Testis (tissue), 3 donors: ENCODE results near the gene CASK. TPM values are rescaled to one million over a fixed set of nuclear protein-coding genes. Genes with fewer than 3 reads are reported as not detected.

Experiments used
- DNase-seq: peaks from one replicate; pipeline ENCODE4 v3.0.0-alpha.2; 2019
- H3K27ac ChIP-seq, 2 donors: fragments of 200-600 bp; sonication (generic); one replicate each; pipeline ENCODE4 v1.5.1; 2019
- H3K27me3 ChIP-seq: fragments of 200-600 bp; sonication (generic); one replicate; pipeline ENCODE4 v1.5.1; 2019
- H3K36me3 ChIP-seq: fragments of 200-600 bp; sonication (generic); one replicate; pipeline ENCODE4 v1.5.1; 2017; ENCODE audit warnings: low read depth; ENCODE audit errors: missing control alignments
- H3K4me1 ChIP-seq: fragments of 200-600 bp; sonication (generic); one replicate; pipeline ENCODE4 v1.5.1; 2019
- H3K4me3 ChIP-seq, 2 donors: fragments of 200-600 bp; sonication (generic); one replicate each; pipeline ENCODE4 v1.5.1; 2017 to 2019
- H3K9me3 ChIP-seq: fragments of 200-600 bp; sonication (generic); one replicate; pipeline ENCODE4 v1.5.1; 2017
- POLR2A ChIP-seq: fragments of 450-650 bp; IDR thresholded peaks from one replicate; pipeline ENCODE4 v1.6.1; 2017; ENCODE audit warnings: antibody characterized with exemption, mild to moderate bottlenecking, moderate library complexity
- WGBS, 2 donors: methylation state at CpG; one replicate each; pipeline ENCODE4 v1.1.5; 2018; 5-methylcytosine and 5-hydroxymethylcytosine counted together
- intact Hi-C: fragments of 100-400 bp; cut with DNase I; formaldehyde crosslinking; loops from one replicate; pipeline ENCODE4 v1.15.1; 2023; ENCODE audit warnings: low total_unique reads
- polyA plus RNA-seq: library from polyadenylated mRNA; stranded (reverse); fragments of 350-450 nt; fragmentation: Illumina TruSeq; extraction: RNeasy Lipid Tissue Mini Kit (QIAGEN cat#74804); gene quantifications from one replicate; pipeline ENCODE4 v1.2.3, GENCODE V29; 2014; ENCODE audit warnings: low read depth, low replicate concordance; ENCODE audit not compliant: insufficient read depth
- total RNA-seq, 2 donors: library from RNA; depleted of rRNA; stranded (reverse); fragments of >200 nt; gene quantifications; one replicate each; pipeline ENCODE4 v1.2.3, GENCODE V29; 2016
- TF ChIP-seq, protein P1 (sequence below), 3 experiments: fragments of 450-650 bp in 2 of 3; fragments of 200-600 bp in 1 of 3; sonication (generic) in 1 of 3; IDR thresholded peaks; one replicate each; pipeline ENCODE4 v1.5.1; 2016 to 2019; ENCODE audit warnings: antibody characterized with exemption in 3 of 3, mild to moderate bottlenecking in 2 of 3, moderate library complexity in 1 of 3

The CASK gene
- total and polyA plus RNA-seq, 3 donors from 2014 or later: 8.5 to 20.9 (median 14.5) TPM

DNA sequence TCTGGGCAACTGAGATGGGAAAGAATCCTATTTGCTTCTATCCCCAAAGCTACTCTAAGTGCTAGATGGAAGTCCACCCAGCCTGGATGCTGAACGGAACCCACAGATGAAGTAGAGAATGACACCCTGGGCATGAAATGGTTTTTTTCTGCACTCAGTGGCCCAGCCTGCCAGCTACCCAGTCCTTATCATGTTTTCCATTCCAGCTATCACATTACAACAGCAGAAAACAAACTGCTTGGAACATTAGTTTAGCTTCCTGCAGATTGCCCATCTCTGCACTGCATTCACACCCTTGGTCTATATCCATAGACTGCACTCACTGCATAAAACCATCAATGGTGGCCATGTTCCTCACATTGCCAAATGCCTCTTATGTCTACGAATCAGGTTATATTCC is 397.1 kb downstream of the CASK start:
- Histone ChIP-seq H3K9me3 (no peaks in the 10 kb centered on the region), H3K36me3 (no peaks in the 10 kb centered on the region), H3K27ac (no peak overlapping the region), H3K27me3 (no peaks in the 10 kb centered on the region), H3K4me1 (no peaks in the 10 kb centered on the region), H3K4me3 (no peak overlapping the region)
- no peak for DNase-seq
- 95 to 100% methylated on average over 2 of the region's 2 CpGs for WGBS, 2 donors
- no peak for TF ChIP-seq POLR2A
- TF ChIP-seq, protein P1, sequence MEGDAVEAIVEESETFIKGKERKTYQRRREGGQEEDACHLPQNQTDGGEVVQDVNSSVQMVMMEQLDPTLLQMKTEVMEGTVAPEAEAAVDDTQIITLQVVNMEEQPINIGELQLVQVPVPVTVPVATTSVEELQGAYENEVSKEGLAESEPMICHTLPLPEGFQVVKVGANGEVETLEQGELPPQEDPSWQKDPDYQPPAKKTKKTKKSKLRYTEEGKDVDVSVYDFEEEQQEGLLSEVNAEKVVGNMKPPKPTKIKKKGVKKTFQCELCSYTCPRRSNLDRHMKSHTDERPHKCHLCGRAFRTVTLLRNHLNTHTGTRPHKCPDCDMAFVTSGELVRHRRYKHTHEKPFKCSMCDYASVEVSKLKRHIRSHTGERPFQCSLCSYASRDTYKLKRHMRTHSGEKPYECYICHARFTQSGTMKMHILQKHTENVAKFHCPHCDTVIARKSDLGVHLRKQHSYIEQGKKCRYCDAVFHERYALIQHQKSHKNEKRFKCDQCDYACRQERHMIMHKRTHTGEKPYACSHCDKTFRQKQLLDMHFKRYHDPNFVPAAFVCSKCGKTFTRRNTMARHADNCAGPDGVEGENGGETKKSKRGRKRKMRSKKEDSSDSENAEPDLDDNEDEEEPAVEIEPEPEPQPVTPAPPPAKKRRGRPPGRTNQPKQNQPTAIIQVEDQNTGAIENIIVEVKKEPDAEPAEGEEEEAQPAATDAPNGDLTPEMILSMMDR (IDR thresholded peaks at IDR 0.05): no peak
- intact Hi-C loops: no loop called here

DNA sequence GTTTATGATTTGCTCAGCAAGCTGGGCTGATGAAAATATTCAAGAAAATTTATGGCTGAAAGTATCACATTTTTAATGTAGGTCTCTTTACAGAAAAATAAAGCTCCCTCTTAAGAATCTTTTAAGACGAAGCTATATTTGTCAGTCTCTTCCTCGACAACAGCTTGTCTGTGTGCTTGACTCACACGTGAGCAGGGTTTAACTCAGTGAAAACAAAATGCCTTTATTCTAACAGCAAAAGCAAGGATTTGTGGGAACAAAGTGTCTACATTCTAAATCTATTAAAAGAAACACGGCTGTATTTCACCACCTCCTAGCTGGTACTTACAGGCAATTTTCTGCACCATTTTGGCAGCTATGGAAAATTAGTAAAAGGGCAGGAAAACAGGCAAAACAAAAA is 400.7 kb downstream of the CASK start:
- DNase-seq: no peak
- Histone ChIP-seq H3K9me3 (no peaks in the 10 kb centered on the region), H3K27ac (no peak overlapping the region), H3K27me3 (no peaks in the 10 kb centered on the region), H3K4me1 (no peaks in the 10 kb centered on the region), H3K36me3 (no peaks in the 10 kb centered on the region), H3K4me3 (no peak overlapping the region)
- 55 to 74% methylated on average over 4 of the region's 4 CpGs for WGBS, 2 donors
- TF ChIP-seq, protein P1 (IDR thresholded peaks at IDR 0.05): no peak
- no peak for TF ChIP-seq POLR2A
- intact Hi-C loops: no loop called here

DNA sequence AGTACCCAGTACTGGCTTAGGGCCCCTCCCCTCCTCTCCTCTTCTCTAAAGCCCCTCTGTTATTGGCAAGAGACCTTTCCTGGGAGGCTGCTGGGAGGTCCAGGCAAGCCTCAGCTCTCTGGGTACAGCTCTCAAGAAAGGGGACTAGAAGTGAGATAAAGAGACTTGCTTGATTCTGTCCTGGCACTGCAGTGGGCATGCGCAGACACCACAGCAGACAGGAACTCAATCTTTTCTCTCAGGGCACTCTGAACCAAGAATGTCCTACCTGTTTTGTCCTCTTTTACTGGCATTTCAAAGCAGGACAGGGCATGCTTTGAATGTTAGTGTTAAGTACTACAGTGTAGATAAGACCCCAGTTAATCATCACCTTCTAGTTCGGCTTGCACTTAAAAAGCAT is 401.3 kb downstream of the CASK start:
- H3K9me3 ChIP-seq: no peaks in the 10 kb centered on the region
- no peaks in the 10 kb centered on the region for H3K4me1 ChIP-seq
- no peaks in the 10 kb centered on the region for H3K27me3 ChIP-seq
- H3K27ac ChIP-seq: no peak overlapping the region
- no peak overlapping the region for H3K4me3 ChIP-seq
- TF ChIP-seq, protein P1 (IDR thresholded peaks at IDR 0.05): no peak
- no peak for TF ChIP-seq POLR2A
- intact Hi-C loops: no loop called here
- 77 to 96% methylated on average over 2 of the region's 2 CpGs for WGBS, 2 donors
- no peak for DNase-seq
- no peaks in the 10 kb centered on the region for H3K36me3 ChIP-seq

DNA sequence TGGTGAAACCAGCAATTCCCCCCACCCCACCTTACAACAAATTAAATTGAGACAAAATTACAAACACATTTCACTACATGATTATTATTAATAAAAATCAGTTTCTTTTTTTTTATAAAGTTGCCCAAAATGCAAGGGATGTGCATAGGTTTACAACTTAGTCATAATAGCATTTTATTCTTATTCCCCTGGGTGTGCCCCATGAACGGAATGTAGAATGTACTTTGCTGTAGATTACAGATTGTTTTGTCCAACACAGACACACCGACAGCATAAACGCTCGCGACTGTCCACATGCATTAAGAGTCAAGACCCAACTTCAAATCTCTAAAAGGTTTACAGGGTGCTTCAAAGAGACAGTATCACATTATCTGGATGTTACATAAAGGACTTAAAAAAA is 403.9 kb downstream of the CASK start:
- DNase-seq: no peak
- Histone ChIP-seq H3K27me3 (no peaks in the 10 kb centered on the region), H3K9me3 (no peaks in the 10 kb centered on the region), H3K27ac (no peak overlapping the region), H3K36me3 (no peaks in the 10 kb centered on the region), H3K4me1 (no peaks in the 10 kb centered on the region), H3K4me3 (no peak overlapping the region)
- intact Hi-C loops: no loop called here
- 85 to 88% methylated on average over 5 of the region's 5 CpGs for WGBS, 2 donors
- no peak for TF ChIP-seq POLR2A
- TF ChIP-seq, protein P1 (IDR thresholded peaks at IDR 0.05): no peak

DNA sequence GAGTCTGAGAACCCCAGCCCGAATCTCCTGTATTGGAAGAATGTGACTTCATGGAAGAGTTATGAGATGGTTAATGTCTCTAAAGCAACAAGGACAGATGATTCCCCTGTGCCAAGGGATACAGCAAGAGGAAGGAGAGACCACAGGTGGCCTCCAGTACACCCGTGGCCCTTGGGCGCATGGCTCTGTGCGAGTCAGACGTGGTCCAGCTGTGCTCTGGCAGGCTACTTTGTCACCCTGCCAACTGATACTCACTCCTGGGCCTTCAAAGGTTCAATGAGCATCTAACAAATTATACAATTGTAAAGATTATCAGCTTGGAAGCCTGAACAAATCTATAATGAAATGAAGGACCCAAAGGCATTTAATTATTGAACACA is 404.5 kb downstream of the CASK start:
- Histone ChIP-seq H3K36me3 (no peaks in the 10 kb centered on the region), H3K9me3 (no peaks in the 10 kb centered on the region), H3K4me1 (no peaks in the 10 kb centered on the region), H3K4me3 (no peak overlapping the region), H3K27ac (no peak overlapping the region), H3K27me3 (no peaks in the 10 kb centered on the region)
- intact Hi-C loops: no loop called here
- WGBS, 2 donors: 55 to 70% methylated on average over 5 of the region's 5 CpGs
- no peak for TF ChIP-seq POLR2A
- TF ChIP-seq, protein P1 (IDR thresholded peaks at IDR 0.05): no peak
- DNase-seq: no peak
